Natural killer cell (primary cell): ENCODE measurements around the gene SSH2. TPM values are rescaled to one million over a fixed set of nuclear protein-coding genes. Genes with fewer than 3 reads are reported as not detected.
A peak's percentile ranks its signal among the peaks of the same experiment; 100 is the strongest.

Experiments
- ATAC-seq, 3 donors: fragments of 150-1000 bp in 2 of 3; fragments of 200-7000 bp in 1 of 3; cut with Tn5 transposase; 1 replicate in 1 of 3; 2 replicates in 2 of 3; pipeline ENCODE4 v1.10.0; 2021; ENCODE audit warnings: mild to moderate bottlenecking in 2 of 3, moderate library complexity in 2 of 3
- DNase-seq, 2 donors: peaks; one replicate each; pipeline versions ENCODE4 v3.0.0 to v3.0.0-alpha.2; 2013 to 2021; ENCODE audit warnings: mixed read lengths in 1 of 2
- H3K27ac ChIP-seq: one replicate; pipeline ENCODE4 v1.5.1; 2013; ENCODE audit warnings: mild to moderate bottlenecking, low read length
- H3K27me3 ChIP-seq: one replicate; pipeline ENCODE4 v1.6.1; 2013; ENCODE audit warnings: low read length; ENCODE audit not compliant: control insufficient read depth, insufficient read depth
- H3K36me3 ChIP-seq: one replicate; pipeline ENCODE4 v1.6.1; 2013; ENCODE audit warnings: low read length; ENCODE audit not compliant: control insufficient read depth, insufficient read depth
- H3K4me1 ChIP-seq: one replicate; pipeline ENCODE4 v1.6.1; 2013; ENCODE audit warnings: low read length; ENCODE audit not compliant: control insufficient read depth, insufficient read depth
- H3K4me3 ChIP-seq: one replicate; pipeline ENCODE4 v1.5.1; 2013; ENCODE audit warnings: low read length
- H3K9me3 ChIP-seq: one replicate; pipeline ENCODE4 v1.6.1; 2013; ENCODE audit warnings: low read length; ENCODE audit not compliant: control insufficient read depth, insufficient read depth
- H3K27ac Mint-ChIP-seq, 2 donors: one replicate each; pipeline ENCODE4 v1.8.0; 2022; ENCODE audit warnings: mild to moderate bottlenecking in 2 of 2, mixed read lengths in 2 of 2, moderate library complexity in 1 of 2
- H3K27me3 Mint-ChIP-seq, 2 donors: one replicate each; pipeline ENCODE4 v1.8.0; 2022; ENCODE audit warnings: low read depth in 2 of 2, mixed read lengths in 2 of 2
- H3K36me3 Mint-ChIP-seq: one replicate; pipeline ENCODE4 v1.8.0; 2022; ENCODE audit warnings: mixed read lengths
- H3K4me1 Mint-ChIP-seq, 2 donors: one replicate each; pipeline ENCODE4 v1.8.0; 2022; ENCODE audit warnings: mixed read lengths in 2 of 2
- H3K4me3 Mint-ChIP-seq: one replicate; pipeline ENCODE4 v1.8.0; 2022; ENCODE audit warnings: mild to moderate bottlenecking, moderate library complexity, mixed read lengths
- H3K9me3 Mint-ChIP-seq, 2 donors: one replicate each; pipeline ENCODE4 v1.8.0; 2022; ENCODE audit warnings: mixed read lengths in 2 of 2
- WGBS: methylation state at CpG from one replicate; pipeline ENCODE4 v1.1.7; 2013; ENCODE audit warnings: missing lambda C conversion rate; ENCODE audit not compliant: insufficient coverage; 5-methylcytosine and 5-hydroxymethylcytosine counted together
- intact Hi-C: fragments of 100-400 bp; cut with micrococcal nuclease; formaldehyde crosslinking; loops from one replicate; pipeline ENCODE4 v1.14.2; 2022
- total RNA-seq, 4 donors: library from RNA; stranded (reverse); fragments of 120-200 nt in 1 of 4; gene quantifications; one replicate each; pipeline versions ENCODE4 v1.2.3 to v1.2.4, GENCODE V29; 2013 to 2022
- TF ChIP-seq, protein P1 (sequence below): fragments of 200-600 bp; IDR thresholded peaks from one replicate; pipeline ENCODE4 v1.8.0; 2022; ENCODE audit warnings: antibody characterized with exemption

The SSH2 gene
- total RNA-seq, 3 donors from 2014 or later (not counting 1 experiment from before 2014, with no cell fraction given), result 124 to 166 (median 144) TPM

GRCh38 chr17:29698019-29698777, 231.8 kb downstream of the SSH2 start:
- TF ChIP-seq, protein P1, sequence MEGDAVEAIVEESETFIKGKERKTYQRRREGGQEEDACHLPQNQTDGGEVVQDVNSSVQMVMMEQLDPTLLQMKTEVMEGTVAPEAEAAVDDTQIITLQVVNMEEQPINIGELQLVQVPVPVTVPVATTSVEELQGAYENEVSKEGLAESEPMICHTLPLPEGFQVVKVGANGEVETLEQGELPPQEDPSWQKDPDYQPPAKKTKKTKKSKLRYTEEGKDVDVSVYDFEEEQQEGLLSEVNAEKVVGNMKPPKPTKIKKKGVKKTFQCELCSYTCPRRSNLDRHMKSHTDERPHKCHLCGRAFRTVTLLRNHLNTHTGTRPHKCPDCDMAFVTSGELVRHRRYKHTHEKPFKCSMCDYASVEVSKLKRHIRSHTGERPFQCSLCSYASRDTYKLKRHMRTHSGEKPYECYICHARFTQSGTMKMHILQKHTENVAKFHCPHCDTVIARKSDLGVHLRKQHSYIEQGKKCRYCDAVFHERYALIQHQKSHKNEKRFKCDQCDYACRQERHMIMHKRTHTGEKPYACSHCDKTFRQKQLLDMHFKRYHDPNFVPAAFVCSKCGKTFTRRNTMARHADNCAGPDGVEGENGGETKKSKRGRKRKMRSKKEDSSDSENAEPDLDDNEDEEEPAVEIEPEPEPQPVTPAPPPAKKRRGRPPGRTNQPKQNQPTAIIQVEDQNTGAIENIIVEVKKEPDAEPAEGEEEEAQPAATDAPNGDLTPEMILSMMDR, result no peak
- Mint-ChIP-seq H3K4me1 (peaks cover 52% of the 10 kb centered on the region in 2 donors), H3K4me3 (peak overlapping the region; percentile 84), H3K27me3 (no peaks in the 10 kb centered on the region), H3K36me3 (peaks cover 16% of the 10 kb centered on the region), H3K27ac (peak overlapping the region; percentile 90), H3K9me3 (no peaks in the 10 kb centered on the region)
- H3K27me3 ChIP-seq, result no peaks in the 10 kb centered on the region
- WGBS, result 53% methylated on average over 5 of the region's 6 CpGs
- no peaks in the 10 kb centered on the region for H3K9me3 ChIP-seq
- ATAC-seq (peak; percentile 48 to 78 (median 65)), DNase-seq (no peak)
- intact Hi-C loops, result loop anchor here (2.0 kb wide), 1 partner anchor 81 kb away; no protein-coding TSS in a partner anchor
- H3K4me3 ChIP-seq, result no peak overlapping the region
- peaks cover 62% of the 10 kb centered on the region for H3K36me3 ChIP-seq
- H3K4me1 ChIP-seq, result peaks cover 16% of the 10 kb centered on the region
- peak overlapping the region; percentile 62 for H3K27ac ChIP-seq

DNA sequence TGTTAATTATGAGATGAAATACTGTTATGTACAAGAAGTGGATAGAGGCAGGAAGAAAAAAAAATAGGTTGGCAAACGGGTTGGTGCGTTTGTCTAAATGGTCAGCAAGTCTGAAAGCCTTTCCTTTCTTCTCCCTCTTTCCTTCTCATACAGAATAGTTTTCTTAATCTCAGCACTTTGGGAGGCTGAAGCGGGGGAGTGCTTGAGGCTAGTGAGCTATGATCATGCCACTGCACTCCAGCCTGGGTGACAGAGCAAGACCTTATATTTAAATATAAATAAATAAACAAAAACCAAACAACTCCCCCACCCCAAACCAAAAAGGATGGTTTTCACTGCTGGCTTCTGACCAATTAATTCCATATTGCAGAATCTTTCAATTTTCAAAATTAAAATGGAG, 232.7 kb downstream of the SSH2 start:
- peak overlapping the region; percentile 84 for H3K4me3 Mint-ChIP-seq
- no CpG with 5 or more reads among the region's 3 CpGs for WGBS
- peaks cover 8% of the 10 kb centered on the region for H3K36me3 Mint-ChIP-seq
- TF ChIP-seq, protein P1, result no peak
- no peak for DNase-seq
- H3K27me3 ChIP-seq, result no peaks in the 10 kb centered on the region
- no peaks in the 10 kb centered on the region for H3K9me3 Mint-ChIP-seq
- intact Hi-C loops, result no loop called here
- no peak overlapping the region for H3K27ac ChIP-seq
- ATAC-seq, result no peak
- no peaks in the 10 kb centered on the region for H3K27me3 Mint-ChIP-seq
- H3K9me3 ChIP-seq, result no peaks in the 10 kb centered on the region
- H3K4me1 Mint-ChIP-seq, result peaks cover 44 to 46% of the 10 kb centered on the region in 2 donors
- peaks cover 61% of the 10 kb centered on the region for H3K36me3 ChIP-seq
- no peak overlapping the region for H3K4me3 ChIP-seq
- peaks cover 14% of the 10 kb centered on the region for H3K4me1 ChIP-seq
- peak overlapping the region; percentile 90 for H3K27ac Mint-ChIP-seq

DNA sequence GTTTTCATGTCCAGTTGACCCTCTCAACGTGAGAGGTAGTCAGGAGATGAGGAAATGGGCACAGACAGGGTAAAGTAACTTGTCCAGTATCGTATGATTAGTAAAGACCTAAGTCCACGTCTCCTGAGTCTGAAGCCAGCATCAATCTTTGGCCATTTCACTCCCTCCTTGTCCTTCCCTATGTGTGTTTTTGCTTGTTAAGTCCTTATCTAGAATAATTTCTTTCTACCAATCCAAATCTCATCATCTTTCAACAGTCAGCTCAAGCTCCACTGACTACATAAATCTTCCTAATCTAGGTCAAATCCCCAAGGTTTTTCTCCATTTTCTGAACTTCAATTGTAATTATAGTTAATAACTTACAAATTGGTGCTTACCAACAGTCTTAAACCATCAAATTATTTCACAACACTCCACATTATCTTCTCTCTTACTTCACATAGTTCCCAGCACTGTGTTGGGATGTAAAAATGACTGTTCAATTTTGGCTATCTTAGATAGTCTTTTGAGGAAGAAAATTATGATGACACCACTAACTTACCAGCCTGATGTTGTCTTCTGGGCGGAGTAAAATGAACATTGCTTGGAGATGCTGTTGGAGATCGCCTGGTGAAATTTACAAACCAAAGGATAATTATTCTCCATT, 235.0 kb downstream of the SSH2 start:
- Mint-ChIP-seq H3K9me3 (no peaks in the 10 kb centered on the region), H3K4me1 (peaks cover 40 to 44% of the 10 kb centered on the region in 2 donors), H3K27ac (peak overlapping the region; percentile 9 to 34), H3K27me3 (no peaks in the 10 kb centered on the region), H3K4me3 (no peak overlapping the region), H3K36me3 (peaks cover 8% of the 10 kb centered on the region)
- Histone ChIP-seq H3K27ac (no peak overlapping the region), H3K4me1 (peaks cover 14% of the 10 kb centered on the region), H3K27me3 (no peaks in the 10 kb centered on the region), H3K4me3 (no peak overlapping the region), H3K36me3 (peaks cover 56% of the 10 kb centered on the region), H3K9me3 (no peaks in the 10 kb centered on the region)
- TF ChIP-seq, protein P1, result no peak
- ATAC-seq (peak in 1 of 3 donors; percentile 66), DNase-seq (no peak)
- intact Hi-C loops, result no loop called here
- 94% methylated on average over 3 of the region's 5 CpGs for WGBS
